Tibial nerve (tissue), 4 donors: ENCODE results near the gene CD177. TPM values are rescaled to one million over a fixed set of nuclear protein-coding genes. Genes with fewer than 3 reads are reported as not detected.
"Not testable (repeated sequence)": the region's sequence is repeated elsewhere in the genome, so short reads cannot be mapped to it uniquely, and the experiment has no call there.

ENCODE experiments used
- DNase-seq, 2 donors: peaks; one replicate each; pipeline ENCODE4 v3.0.0-alpha.2; 2019; ENCODE audit warnings: low spot score in 2 of 2
- H3K27ac ChIP-seq, 4 donors: fragments of 200-600 bp; sonication (generic) in 3 of 4; one replicate each; pipeline ENCODE4 v1.5.1; 2017 to 2019; ENCODE audit warnings: mild to moderate bottlenecking in 1 of 4
- H3K27me3 ChIP-seq, 2 donors: fragments of 200-600 bp; sonication (generic) in 1 of 2; one replicate each; pipeline versions ENCODE4 v1.5.1 to v1.6.0; 2017 to 2019
- H3K36me3 ChIP-seq, 3 donors: fragments of 200-600 bp; sonication (generic); one replicate each; pipeline ENCODE4 v1.5.1; 2018 to 2019
- H3K4me1 ChIP-seq, 4 donors: fragments of 200-600 bp; sonication (generic) in 3 of 4; one replicate each; pipeline ENCODE4 v1.5.1; 2017 to 2019
- H3K4me3 ChIP-seq, 4 donors: fragments of 200-600 bp; sonication (generic) in 3 of 4; one replicate each; pipeline ENCODE4 v1.5.1; 2017 to 2019; ENCODE audit warnings: mild to moderate bottlenecking in 1 of 4, moderate library complexity in 1 of 4
- H3K9me3 ChIP-seq, 4 donors: fragments of 200-600 bp; sonication (generic) in 3 of 4; one replicate each; pipeline ENCODE4 v1.5.1; 2017 to 2019
- CTCF ChIP-seq, 5 experiments: fragments of 200-600 bp in 3 of 5; fragments of 450-650 bp in 2 of 5; sonication (generic) in 3 of 5; IDR thresholded peaks; one replicate each; pipeline ENCODE4 v1.5.1; 2016 to 2019; ENCODE audit warnings: antibody characterized with exemption in 5 of 5, mild to moderate bottlenecking in 3 of 5, moderate library complexity in 2 of 5
- EP300 ChIP-seq, 2 donors: sonication (generic); formaldehyde crosslinking; IDR thresholded peaks; one replicate each; pipeline ENCODE4 v1.6.1; 2017; ENCODE audit warnings: antibody characterized with exemption in 2 of 2, mild to moderate bottlenecking in 1 of 2
- POLR2A ChIP-seq, 2 donors: fragments of 450-650 bp; IDR thresholded peaks; one replicate each; pipeline ENCODE4 v1.6.1; 2017; ENCODE audit warnings: antibody characterized with exemption in 2 of 2, mild to moderate bottlenecking in 2 of 2, moderate library complexity in 2 of 2
- WGBS, 2 donors: methylation state at CpG; one replicate each; pipeline ENCODE4 v1.1.5; 2018; 5-methylcytosine and 5-hydroxymethylcytosine counted together
- total RNA-seq, 4 donors: library from RNA; depleted of rRNA; stranded (reverse); fragments of >200 nt; gene quantifications; one replicate each; pipeline ENCODE4 v1.1.0, GENCODE V29; 2016

CD177 gene
- total RNA-seq, 4 donors from 2014 or later = 5.5 to 42.6 (median 25.3) TPM

GRCh38 chr19:43337737-43338136 lies 15.7 kb upstream of the CD177 start:
- WGBS, 2 donors = 83 to 88% methylated on average over 8 of the region's 8 CpGs
- no peak for DNase-seq
- no peak for TF ChIP-seq POLR2A (IDR thresholded peaks at IDR 0.05)
- TF ChIP-seq EP300 (IDR thresholded peaks at IDR 0.05) = no peak
- no peak for TF ChIP-seq CTCF (IDR thresholded peaks at IDR 0.05)

GRCh38 chr19:43338530-43338929 lies 15.0 kb upstream of the CD177 start:
- no peak for TF ChIP-seq EP300 (IDR thresholded peaks at IDR 0.05)
- TF ChIP-seq POLR2A (IDR thresholded peaks at IDR 0.05) = no peak
- TF ChIP-seq CTCF (IDR thresholded peaks at IDR 0.05) = no peak
- H3K4me3 ChIP-seq = no peak overlapping the region
- H3K4me1 ChIP-seq = no peaks in the 10 kb centered on the region
- DNase-seq = no peak
- H3K36me3 ChIP-seq = no peaks in the 10 kb centered on the region
- WGBS, 2 donors = 66 to 84% methylated on average over 5 of the region's 5 CpGs
- no peaks in the 10 kb centered on the region for H3K9me3 ChIP-seq
- H3K27ac ChIP-seq = no peak overlapping the region
- no peaks in the 10 kb centered on the region for H3K27me3 ChIP-seq

More at GRCh38 chr19:43337737-43338136, 15.7 kb upstream of the CD177 start:
- Histone ChIP-seq H3K36me3 (no peaks in the 10 kb centered on the region), H3K27me3 (no peaks in the 10 kb centered on the region), H3K27ac (no peak overlapping the region), H3K4me1 (no peaks in the 10 kb centered on the region), H3K4me3 (no peak overlapping the region), H3K9me3 (no peaks in the 10 kb centered on the region)

GRCh38 chr19:43339243-43339930 lies 14.1 kb upstream of the CD177 start:
- not testable (repeated sequence) for H3K36me3 ChIP-seq, H3K27me3 ChIP-seq, DNase-seq

GRCh38 chr19:43340101-43340500 lies 13.4 kb upstream of the CD177 start:
- WGBS, 2 donors = 68 to 81% methylated on average over 2 of the region's 2 CpGs
- not testable (repeated sequence) for H3K9me3 ChIP-seq, DNase-seq

More at GRCh38 chr19:43339243-43339930, 14.1 kb upstream of the CD177 start:
- not testable (repeated sequence) for H3K4me1 ChIP-seq, H3K27ac ChIP-seq, H3K4me3 ChIP-seq, H3K9me3 ChIP-seq
- WGBS, 2 donors = 59 to 72% methylated on average over 4 to 6 of the region's 6 CpGs

GRCh38 chr19:43341098-43341497 lies 12.4 kb upstream of the CD177 start:
- not testable (repeated sequence) for H3K4me1 ChIP-seq, H3K27me3 ChIP-seq, H3K36me3 ChIP-seq, H3K27ac ChIP-seq, H3K4me3 ChIP-seq, H3K9me3 ChIP-seq, DNase-seq
- WGBS, 2 donors = 76 to 81% methylated on average over 3 of the region's 3 CpGs

More at GRCh38 chr19:43340101-43340500, 13.4 kb upstream of the CD177 start:
- H3K27me3 ChIP-seq, H3K27ac ChIP-seq, H3K4me3 ChIP-seq, H3K36me3 ChIP-seq, H3K4me1 ChIP-seq: not testable (repeated sequence)

- not testable (repeated sequence) for H3K27ac ChIP-seq, H3K4me1 ChIP-seq, H3K4me3 ChIP-seq, H3K36me3 ChIP-seq, H3K9me3 ChIP-seq, H3K27me3 ChIP-seq, DNase-seq
- WGBS, 2 donors = 32% methylated on average over 8 of the region's 8 CpGs
These were observed 11.4 kb upstream of the CD177 start for GRCh38 chr19:43342104-43342503.

- H3K27ac ChIP-seq, H3K4me1 ChIP-seq, H3K36me3 ChIP-seq, H3K4me3 ChIP-seq, H3K27me3 ChIP-seq, DNase-seq: not testable (repeated sequence)
- H3K9me3 ChIP-seq = peaks cover 0 to 14% (median 0%) of the 10 kb centered on the region in 4 donors
- 79 to 81% methylated on average over 16 of the region's 16 CpGs for WGBS, 2 donors
These were observed 9.1 kb upstream of the CD177 start for GRCh38 chr19:43344347-43344925.

- not testable (repeated sequence) for H3K27me3 ChIP-seq, DNase-seq, H3K4me3 ChIP-seq, H3K27ac ChIP-seq, H3K4me1 ChIP-seq, H3K36me3 ChIP-seq
- H3K9me3 ChIP-seq = peaks cover 0 to 14% (median 0%) of the 10 kb centered on the region in 4 donors
- 82 to 86% methylated on average over 8 of the region's 8 CpGs for WGBS, 2 donors
These were observed 3.7 kb upstream of the CD177 start for GRCh38 chr19:43349813-43350212.
